Measurements from ENCODE around the gene RAPGEF5.

Gene RAPGEF5

GRCh38 chr7:22074897-22075296 lies 282.1 kb downstream of the RAPGEF5 start:
- DNase-seq: no peak

All from T1000 (cell line).